Tibial nerve (tissue), 4 donors: ENCODE data around the gene FETUB. TPM values are rescaled to one million over a fixed set of nuclear protein-coding genes. Genes with fewer than 3 reads are reported as not detected.

Experiments used
- DNase-seq, 2 donors: peaks; one replicate each; pipeline ENCODE4 v3.0.0-alpha.2; 2019; ENCODE audit warnings: low spot score in 2 of 2
- H3K27ac ChIP-seq, 4 donors: fragments of 200-600 bp; sonication (generic) in 3 of 4; one replicate each; pipeline ENCODE4 v1.5.1; 2017 to 2019; ENCODE audit warnings: mild to moderate bottlenecking in 1 of 4
- H3K27me3 ChIP-seq, 2 donors: fragments of 200-600 bp; sonication (generic) in 1 of 2; one replicate each; pipeline versions ENCODE4 v1.5.1 to v1.6.0; 2017 to 2019
- H3K36me3 ChIP-seq, 3 donors: fragments of 200-600 bp; sonication (generic); one replicate each; pipeline ENCODE4 v1.5.1; 2018 to 2019
- H3K4me1 ChIP-seq, 4 donors: fragments of 200-600 bp; sonication (generic) in 3 of 4; one replicate each; pipeline ENCODE4 v1.5.1; 2017 to 2019
- H3K4me3 ChIP-seq, 4 donors: fragments of 200-600 bp; sonication (generic) in 3 of 4; one replicate each; pipeline ENCODE4 v1.5.1; 2017 to 2019; ENCODE audit warnings: mild to moderate bottlenecking in 1 of 4, moderate library complexity in 1 of 4
- H3K9me3 ChIP-seq, 4 donors: fragments of 200-600 bp; sonication (generic) in 3 of 4; one replicate each; pipeline ENCODE4 v1.5.1; 2017 to 2019
- CTCF ChIP-seq, 5 experiments: fragments of 200-600 bp in 3 of 5; fragments of 450-650 bp in 2 of 5; sonication (generic) in 3 of 5; IDR thresholded peaks; one replicate each; pipeline ENCODE4 v1.5.1; 2016 to 2019; ENCODE audit warnings: antibody characterized with exemption in 5 of 5, mild to moderate bottlenecking in 3 of 5, moderate library complexity in 2 of 5
- EP300 ChIP-seq, 2 donors: sonication (generic); formaldehyde crosslinking; IDR thresholded peaks; one replicate each; pipeline ENCODE4 v1.6.1; 2017; ENCODE audit warnings: antibody characterized with exemption in 2 of 2, mild to moderate bottlenecking in 1 of 2
- POLR2A ChIP-seq, 2 donors: fragments of 450-650 bp; IDR thresholded peaks; one replicate each; pipeline ENCODE4 v1.6.1; 2017; ENCODE audit warnings: antibody characterized with exemption in 2 of 2, mild to moderate bottlenecking in 2 of 2, moderate library complexity in 2 of 2
- WGBS, 2 donors: methylation state at CpG; one replicate each; pipeline ENCODE4 v1.1.5; 2018; 5-methylcytosine and 5-hydroxymethylcytosine counted together
- total RNA-seq, 4 donors: library from RNA; depleted of rRNA; stranded (reverse); fragments of >200 nt; gene quantifications; one replicate each; pipeline ENCODE4 v1.1.0, GENCODE V29; 2016

The FETUB gene
- total RNA-seq, 4 donors from 2014 or later, result not detected

- no peaks in the 10 kb centered on the region for H3K4me1 ChIP-seq
- no peak overlapping the region for H3K4me3 ChIP-seq
- peaks cover 0 to 3% of the 10 kb centered on the region in 2 donors for H3K27me3 ChIP-seq
- no peak for TF ChIP-seq CTCF (IDR thresholded peaks at IDR 0.05)
- TF ChIP-seq EP300 (IDR thresholded peaks at IDR 0.05), result no peak
- no peak for TF ChIP-seq POLR2A (IDR thresholded peaks at IDR 0.05)
- WGBS, 2 donors, result 70 to 76% methylated on average over 3 of the region's 3 CpGs
- no peak for DNase-seq
- H3K27ac ChIP-seq, result no peak overlapping the region
- no peaks in the 10 kb centered on the region for H3K36me3 ChIP-seq
- no peaks in the 10 kb centered on the region for H3K9me3 ChIP-seq
Observed at GRCh38 chr3:186637686-186638085, 2.5 kb upstream of the FETUB start.

- no peak overlapping the region for H3K27ac ChIP-seq
- 80 to 87% methylated on average over 2 of the region's 2 CpGs for WGBS, 2 donors
Observed at GRCh38 chr3:186638259-186638658, 1.9 kb upstream of the FETUB start.

GRCh38 chr3:186640473-186640818 lies 247 bp downstream of the FETUB start:
- H3K27ac ChIP-seq, result no peak overlapping the region
- H3K36me3 ChIP-seq, result no peaks in the 10 kb centered on the region
- H3K4me1 ChIP-seq, result no peaks in the 10 kb centered on the region
- peaks cover 0 to 3% of the 10 kb centered on the region in 2 donors for H3K27me3 ChIP-seq
- no peaks in the 10 kb centered on the region for H3K9me3 ChIP-seq
- WGBS, 2 donors, result 46 to 47% methylated on average over 9 of the region's 9 CpGs
- no peak for DNase-seq
- H3K4me3 ChIP-seq, result no peak overlapping the region
- TF ChIP-seq EP300 (IDR thresholded peaks at IDR 0.05) (no peak), POLR2A (IDR thresholded peaks at IDR 0.05) (no peak), CTCF (IDR thresholded peaks at IDR 0.05) (no peak)

More at GRCh38 chr3:186638259-186638658, 1.9 kb upstream of the FETUB start:
- TF ChIP-seq CTCF (IDR thresholded peaks at IDR 0.05) (no peak), EP300 (IDR thresholded peaks at IDR 0.05) (no peak), POLR2A (IDR thresholded peaks at IDR 0.05) (no peak)
- DNase-seq, result no peak
- H3K9me3 ChIP-seq, result no peaks in the 10 kb centered on the region
- no peaks in the 10 kb centered on the region for H3K4me1 ChIP-seq
- peaks cover 0 to 3% of the 10 kb centered on the region in 2 donors for H3K27me3 ChIP-seq
- no peak overlapping the region for H3K4me3 ChIP-seq
- H3K36me3 ChIP-seq, result no peaks in the 10 kb centered on the region

GRCh38 chr3:186640929-186641328 lies 730 bp downstream of the FETUB start:
- H3K36me3 ChIP-seq, result no peaks in the 10 kb centered on the region
- no peak overlapping the region for H3K27ac ChIP-seq
- TF ChIP-seq EP300 (IDR thresholded peaks at IDR 0.05), result no peak
- no peak for TF ChIP-seq CTCF (IDR thresholded peaks at IDR 0.05)
- TF ChIP-seq POLR2A (IDR thresholded peaks at IDR 0.05), result no peak
- H3K4me1 ChIP-seq, result no peaks in the 10 kb centered on the region
- DNase-seq, result no peak
- H3K4me3 ChIP-seq, result no peak overlapping the region
- peaks cover 0 to 3% of the 10 kb centered on the region in 2 donors for H3K27me3 ChIP-seq
- no peaks in the 10 kb centered on the region for H3K9me3 ChIP-seq

GRCh38 chr3:186642014-186642413 lies 1.8 kb downstream of the FETUB start:
- H3K36me3 ChIP-seq, result no peaks in the 10 kb centered on the region
- H3K27ac ChIP-seq, result no peak overlapping the region
- no peaks in the 10 kb centered on the region for H3K4me1 ChIP-seq
- no peak for TF ChIP-seq EP300 (IDR thresholded peaks at IDR 0.05)
- TF ChIP-seq CTCF (IDR thresholded peaks at IDR 0.05), result no peak
- TF ChIP-seq POLR2A (IDR thresholded peaks at IDR 0.05), result no peak
- no peak for DNase-seq
- H3K27me3 ChIP-seq, result peaks cover 0 to 3% of the 10 kb centered on the region in 2 donors
- 37 to 45% methylated on average over 3 of the region's 3 CpGs for WGBS, 2 donors
- no peak overlapping the region for H3K4me3 ChIP-seq
- H3K9me3 ChIP-seq, result no peaks in the 10 kb centered on the region
